Peyer's patch (tissue), 4 donors: Measurements from ENCODE around the gene KLHL22.
"Not testable (repeated sequence)": the region's sequence is repeated elsewhere in the genome, so short reads cannot be mapped to it uniquely, and the experiment has no call there.

Source experiments
- POLR2A ChIP-seq, 2 donors: fragments of 450-650 bp; IDR thresholded peaks; one replicate each; pipeline ENCODE4 v1.5.1; 2017; ENCODE audit warnings: antibody characterized with exemption in 2 of 2, mild to moderate bottlenecking in 2 of 2, moderate library complexity in 2 of 2
- TF ChIP-seq, protein P1 (sequence below), 6 experiments: fragments of 450-650 bp in 4 of 6; fragments of 200-600 bp in 2 of 6; sonication (generic) in 1 of 6; IDR thresholded peaks; one replicate each; pipeline ENCODE4 v1.5.1; 2017 to 2019; ENCODE audit warnings: antibody characterized with exemption in 6 of 6, mild to moderate bottlenecking in 3 of 6, moderate library complexity in 1 of 6

DNA sequence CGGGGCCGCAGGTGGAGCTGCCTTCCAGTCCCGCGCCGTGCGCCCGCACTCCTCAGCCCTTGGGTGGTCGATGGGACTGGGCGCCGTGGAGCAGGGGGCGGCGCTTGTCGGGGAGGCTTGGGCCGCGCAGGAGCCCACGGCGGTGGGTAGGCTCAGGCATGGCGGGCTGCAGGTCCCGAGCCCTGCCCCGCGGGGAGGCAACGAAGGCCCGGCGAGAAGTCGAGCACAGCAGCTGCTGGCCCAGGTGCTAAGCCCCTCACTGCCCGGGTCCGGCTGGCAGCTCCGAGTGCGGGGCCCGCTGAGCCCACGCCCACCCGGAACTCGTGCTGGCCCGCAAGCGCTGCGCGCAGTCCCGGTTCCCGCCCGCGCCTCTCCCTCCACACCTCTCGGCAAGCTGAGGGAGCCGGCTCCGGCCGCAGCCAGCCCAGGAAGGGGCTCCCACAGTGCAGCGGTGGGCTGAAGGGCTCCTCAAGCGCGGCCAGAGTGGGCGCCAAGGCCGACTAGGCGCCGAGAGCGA is 103.2 kb downstream of the KLHL22 start:
- not testable (repeated sequence) for TF ChIP-seq POLR2A (IDR thresholded peaks at IDR 0.05)
- TF ChIP-seq, protein P1, sequence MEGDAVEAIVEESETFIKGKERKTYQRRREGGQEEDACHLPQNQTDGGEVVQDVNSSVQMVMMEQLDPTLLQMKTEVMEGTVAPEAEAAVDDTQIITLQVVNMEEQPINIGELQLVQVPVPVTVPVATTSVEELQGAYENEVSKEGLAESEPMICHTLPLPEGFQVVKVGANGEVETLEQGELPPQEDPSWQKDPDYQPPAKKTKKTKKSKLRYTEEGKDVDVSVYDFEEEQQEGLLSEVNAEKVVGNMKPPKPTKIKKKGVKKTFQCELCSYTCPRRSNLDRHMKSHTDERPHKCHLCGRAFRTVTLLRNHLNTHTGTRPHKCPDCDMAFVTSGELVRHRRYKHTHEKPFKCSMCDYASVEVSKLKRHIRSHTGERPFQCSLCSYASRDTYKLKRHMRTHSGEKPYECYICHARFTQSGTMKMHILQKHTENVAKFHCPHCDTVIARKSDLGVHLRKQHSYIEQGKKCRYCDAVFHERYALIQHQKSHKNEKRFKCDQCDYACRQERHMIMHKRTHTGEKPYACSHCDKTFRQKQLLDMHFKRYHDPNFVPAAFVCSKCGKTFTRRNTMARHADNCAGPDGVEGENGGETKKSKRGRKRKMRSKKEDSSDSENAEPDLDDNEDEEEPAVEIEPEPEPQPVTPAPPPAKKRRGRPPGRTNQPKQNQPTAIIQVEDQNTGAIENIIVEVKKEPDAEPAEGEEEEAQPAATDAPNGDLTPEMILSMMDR (IDR thresholded peaks at IDR 0.05): not testable (repeated sequence)
